Large intestine (tissue), 3 donors: ENCODE data around the gene ELMO2. TPM values are rescaled to one million over a fixed set of nuclear protein-coding genes. Genes with fewer than 3 reads are reported as not detected.

Source experiments
- DNase-seq, 2 donors: peaks; one replicate each; pipeline versions ENCODE4 v3.0.0 to v3.0.0-alpha.2; 2013
- H3K27ac ChIP-seq: one replicate; pipeline ENCODE4 v1.5.1; 2013; ENCODE audit warnings: low read length
- H3K27me3 ChIP-seq: 2 replicates; pipeline ENCODE4 v1.6.1; 2013; ENCODE audit warnings: low read length; ENCODE audit not compliant: control insufficient read depth, insufficient read depth
- H3K36me3 ChIP-seq: 2 replicates; pipeline ENCODE4 v1.6.1; 2013; ENCODE audit warnings: low read length; ENCODE audit not compliant: control insufficient read depth, insufficient read depth
- H3K4me1 ChIP-seq: one replicate; pipeline ENCODE4 v1.6.1; 2013; ENCODE audit warnings: low read length; ENCODE audit not compliant: control insufficient read depth, insufficient read depth
- H3K4me3 ChIP-seq: one replicate; pipeline ENCODE4 v1.5.1; 2013; ENCODE audit warnings: low read length
- H3K9me3 ChIP-seq: one replicate; pipeline ENCODE4 v1.6.1; 2013; ENCODE audit warnings: mild to moderate bottlenecking, low read depth, low read length, moderate library complexity; ENCODE audit not compliant: control insufficient read depth
- WGBS: methylation state at CpG from one replicate; pipeline ENCODE4 v1.1.5; 2013; ENCODE audit warnings: low lambda C conversion rate; ENCODE audit not compliant: insufficient coverage; 5-methylcytosine and 5-hydroxymethylcytosine counted together
- polyA plus RNA-seq: library from polyadenylated mRNA; unstranded; fragments of 120-200 nt; gene quantifications from one replicate; pipeline ENCODE4 v1.2.1, GENCODE V29; 2013

ELMO2 gene
- polyA plus RNA-seq, 1 donor = 40.2 TPM

DNA sequence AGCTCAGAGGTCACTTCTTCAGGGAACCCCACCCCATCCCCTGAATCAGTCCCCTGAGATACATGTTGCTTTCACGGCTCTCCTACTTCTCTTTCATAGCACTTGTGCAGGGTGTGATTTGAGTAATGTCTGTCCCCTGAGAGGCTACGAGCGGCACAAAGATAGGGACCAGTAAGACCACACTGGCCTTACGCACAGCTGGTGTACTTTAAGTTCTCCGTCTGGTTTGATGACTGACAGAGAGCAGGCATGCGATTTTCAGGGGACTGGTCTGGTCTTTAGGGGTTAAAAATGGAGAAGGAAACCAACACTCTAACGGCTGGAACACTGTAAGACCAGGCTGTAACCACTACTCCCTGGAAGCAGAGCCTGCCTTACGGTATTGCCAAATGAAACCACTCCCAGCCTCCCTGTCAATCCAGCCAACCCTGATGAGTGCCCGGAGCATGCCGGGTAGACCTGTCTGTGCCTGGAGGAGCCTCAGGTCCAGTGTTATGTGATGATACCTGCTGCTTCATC is 47.1 kb downstream of the ELMO2 start:
- no peaks in the 10 kb centered on the region for H3K9me3 ChIP-seq
- no CpG with 5 or more reads among the region's 10 CpGs for WGBS
- H3K27ac ChIP-seq = no peak overlapping the region
- peaks cover 39% of the 10 kb centered on the region for H3K36me3 ChIP-seq
- H3K4me3 ChIP-seq = no peak overlapping the region
- no peak for DNase-seq
- H3K4me1 ChIP-seq = peaks cover 18% of the 10 kb centered on the region
- no peaks in the 10 kb centered on the region for H3K27me3 ChIP-seq

DNA sequence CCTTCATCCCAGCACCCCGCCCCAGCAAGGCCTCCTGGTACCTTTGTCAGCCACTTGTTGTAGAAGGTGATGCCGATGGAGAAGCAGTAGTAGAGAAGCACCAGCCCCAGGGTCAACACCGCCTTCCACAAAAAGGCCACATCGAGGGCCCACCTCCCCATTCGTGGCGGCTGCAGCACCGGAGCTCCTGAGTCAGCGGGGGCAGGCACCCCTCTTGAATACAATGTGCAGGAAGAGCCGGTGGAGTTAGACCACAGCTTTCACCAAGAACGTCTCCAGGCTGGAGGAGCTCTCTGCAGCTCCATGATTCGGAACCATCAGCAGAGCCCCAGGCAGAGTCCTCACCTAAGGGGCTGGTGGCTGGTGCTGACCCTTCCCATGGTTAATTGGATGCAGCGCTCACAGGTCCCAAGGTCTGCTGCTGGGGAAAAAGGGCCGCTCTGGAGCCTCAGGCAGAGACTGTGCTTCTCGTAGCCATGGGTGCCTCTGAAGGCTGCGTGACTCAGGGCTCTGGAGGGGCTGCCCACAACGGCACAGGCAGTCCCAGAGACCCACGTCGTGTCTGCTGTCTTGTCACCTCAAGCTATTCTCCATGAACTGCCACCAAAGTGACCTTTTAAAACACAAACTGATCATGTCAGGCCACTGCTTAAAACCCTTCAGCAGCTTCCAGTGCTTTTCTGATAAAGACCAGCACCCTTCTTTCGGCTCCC is 47.9 kb downstream of the ELMO2 start:
- Histone ChIP-seq H3K4me1 (peaks cover 17% of the 10 kb centered on the region), H3K27me3 (no peaks in the 10 kb centered on the region), H3K36me3 (peaks cover 46% of the 10 kb centered on the region), H3K4me3 (no peak overlapping the region), H3K9me3 (no peaks in the 10 kb centered on the region), H3K27ac (no peak overlapping the region)
- WGBS = no CpG with 5 or more reads among the region's 19 CpGs
- no peak for DNase-seq

- Histone ChIP-seq H3K27me3 (no peaks in the 10 kb centered on the region), H3K36me3 (peaks cover 46% of the 10 kb centered on the region), H3K4me3 (no peak overlapping the region), H3K9me3 (no peaks in the 10 kb centered on the region), H3K4me1 (peaks cover 11% of the 10 kb centered on the region), H3K27ac (no peak overlapping the region)
- DNase-seq = no peak
- WGBS = no CpG with 5 or more reads among the region's 13 CpGs
These were observed 49.3 kb downstream of the ELMO2 start for GRCh38 chr20:46357030-46357514.

- Histone ChIP-seq H3K4me3 (no peak overlapping the region), H3K27me3 (no peaks in the 10 kb centered on the region), H3K9me3 (no peaks in the 10 kb centered on the region), H3K36me3 (peaks cover 52% of the 10 kb centered on the region), H3K4me1 (peaks cover 11% of the 10 kb centered on the region), H3K27ac (no peak overlapping the region)
- no CpG with 5 or more reads among the region's 23 CpGs for WGBS
- DNase-seq = no peak
These were observed 50.0 kb downstream of the ELMO2 start for GRCh38 chr20:46356195-46357029.

DNA sequence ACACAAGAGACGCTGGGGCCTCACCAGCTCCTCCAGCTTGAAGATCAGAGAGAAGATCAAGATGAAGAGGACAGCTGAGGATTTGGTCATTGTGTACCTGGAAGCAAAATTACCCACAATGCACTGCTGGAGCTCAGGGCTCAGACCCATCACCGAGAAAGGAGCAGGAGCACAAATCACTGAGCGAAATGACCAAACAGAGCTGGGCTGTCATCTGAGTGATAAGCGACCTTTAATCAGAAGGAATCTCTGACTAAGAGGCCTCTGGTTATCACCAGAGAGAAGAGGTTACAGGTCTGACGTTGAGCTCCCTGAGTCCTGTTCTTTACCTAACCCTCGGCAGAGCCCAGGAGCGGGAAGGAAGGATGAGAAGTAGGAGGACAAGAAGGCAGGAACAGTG is 50.6 kb downstream of the ELMO2 start:
- Histone ChIP-seq H3K36me3 (peaks cover 57% of the 10 kb centered on the region), H3K27ac (no peak overlapping the region)
- no CpG with 5 or more reads among the region's 7 CpGs for WGBS

GRCh38 chr20:46354920-46355654 is 51.3 kb downstream of the ELMO2 start:
- WGBS = no CpG with 5 or more reads among the region's 20 CpGs
- Histone ChIP-seq H3K4me3 (no peak overlapping the region), H3K27ac (no peak overlapping the region), H3K4me1 (peaks cover 13% of the 10 kb centered on the region), H3K27me3 (no peaks in the 10 kb centered on the region), H3K9me3 (no peaks in the 10 kb centered on the region), H3K36me3 (peaks cover 60% of the 10 kb centered on the region)
- DNase-seq = no peak

More for the DNA sequence above, 50.6 kb downstream of the ELMO2 start:
- DNase-seq = no peak
- Histone ChIP-seq H3K4me3 (no peak overlapping the region), H3K4me1 (peaks cover 11% of the 10 kb centered on the region), H3K27me3 (no peaks in the 10 kb centered on the region), H3K9me3 (no peaks in the 10 kb centered on the region)

DNA sequence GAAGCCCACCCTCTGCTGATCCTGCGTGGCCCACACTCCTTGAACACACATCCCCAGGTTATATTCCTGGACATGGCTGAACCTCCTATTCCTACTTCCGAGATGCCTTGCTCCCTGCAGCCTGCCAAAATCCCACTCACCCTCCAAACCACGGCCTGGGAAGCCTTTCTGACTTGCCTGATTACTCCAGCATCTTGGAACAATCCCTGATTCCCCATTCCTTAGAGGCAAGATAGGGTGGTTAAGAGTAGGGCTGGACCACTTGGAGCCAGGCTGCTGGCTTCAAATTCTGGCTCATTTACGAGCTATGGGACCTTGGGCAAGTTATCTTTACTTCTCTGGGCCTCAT is 52.2 kb downstream of the ELMO2 start:
- peaks cover 18% of the 10 kb centered on the region for H3K4me1 ChIP-seq
- H3K36me3 ChIP-seq = peaks cover 58% of the 10 kb centered on the region
- H3K9me3 ChIP-seq = no peaks in the 10 kb centered on the region
- no peak overlapping the region for H3K27ac ChIP-seq
- no peak overlapping the region for H3K4me3 ChIP-seq
- DNase-seq = no peak
- no peaks in the 10 kb centered on the region for H3K27me3 ChIP-seq
- no CpG with 5 or more reads among the region's 4 CpGs for WGBS

DNA sequence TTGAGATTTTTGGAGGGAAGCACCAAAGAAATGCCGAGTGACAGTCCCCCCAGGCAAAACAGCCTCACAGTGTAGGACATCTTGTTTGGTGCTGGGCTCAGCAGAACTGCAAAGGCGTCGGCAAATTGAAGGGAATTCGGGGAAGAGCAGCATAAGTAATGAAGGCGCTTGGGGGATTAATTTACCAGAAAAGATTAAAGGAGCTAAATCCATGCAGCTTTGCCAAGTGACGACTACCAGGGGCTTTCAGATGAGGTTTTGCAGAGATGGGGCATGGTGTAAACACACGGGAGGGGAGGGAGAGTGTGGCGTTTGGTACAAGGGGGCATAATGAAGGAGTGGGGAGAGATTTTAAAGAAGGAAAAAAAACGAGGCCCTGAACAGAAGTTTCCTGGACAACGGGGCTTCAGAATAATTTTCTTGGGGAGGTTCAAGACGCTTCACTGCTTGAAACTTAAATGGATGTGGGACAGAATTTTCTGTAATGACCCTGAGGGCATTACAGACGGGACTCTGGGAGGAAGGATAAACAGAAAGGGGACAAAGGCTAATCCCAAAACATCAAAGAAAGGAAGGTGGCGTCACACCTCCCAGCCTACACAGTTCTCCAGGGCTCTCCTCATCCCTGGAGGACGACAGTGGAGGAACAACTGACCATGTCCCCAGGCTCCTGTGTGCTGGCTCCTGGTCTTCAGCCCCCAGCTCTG is 52.8 kb downstream of the ELMO2 start:
- H3K4me3 ChIP-seq = no peak overlapping the region
- WGBS = 86% methylated on average over 4 of the region's 14 CpGs
- H3K4me1 ChIP-seq = peaks cover 19% of the 10 kb centered on the region
- no peak overlapping the region for H3K27ac ChIP-seq
- no peaks in the 10 kb centered on the region for H3K9me3 ChIP-seq
- H3K27me3 ChIP-seq = no peaks in the 10 kb centered on the region
- peaks cover 55% of the 10 kb centered on the region for H3K36me3 ChIP-seq
- no peak for DNase-seq

DNA sequence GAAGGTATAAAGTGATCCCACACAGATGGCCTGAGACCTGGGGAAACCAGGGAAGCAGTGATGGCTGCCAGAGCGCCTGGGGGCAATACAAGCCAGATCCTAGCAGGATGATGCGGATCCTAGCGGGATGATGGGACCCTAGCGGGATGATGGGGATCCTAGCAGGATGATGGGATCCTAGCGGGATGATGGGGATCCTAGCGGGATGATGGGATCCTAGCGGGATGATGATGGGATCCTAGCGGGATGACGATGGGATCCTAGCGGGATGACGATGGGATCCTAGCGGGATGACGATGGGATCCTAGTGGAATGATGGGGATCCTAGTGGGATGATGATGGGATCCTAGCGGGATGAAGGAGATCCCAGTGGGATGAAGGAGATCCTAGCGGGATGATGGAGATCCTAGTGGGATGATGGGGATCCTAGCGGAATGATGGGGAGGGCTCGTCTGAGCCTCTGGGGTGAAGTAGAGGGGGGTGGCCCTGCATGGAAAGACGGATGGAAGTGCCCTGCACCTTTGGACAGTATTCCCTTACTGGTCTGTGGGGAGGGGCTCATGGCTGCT is 54.0 kb downstream of the ELMO2 start:
- H3K27me3 ChIP-seq = no peaks in the 10 kb centered on the region
- no peak overlapping the region for H3K4me3 ChIP-seq
- 100% methylated on average over 1 of the region's 18 CpGs for WGBS
- H3K27ac ChIP-seq = no peak overlapping the region
- H3K36me3 ChIP-seq = peaks cover 52% of the 10 kb centered on the region
- DNase-seq = no peak
- no peaks in the 10 kb centered on the region for H3K9me3 ChIP-seq
- H3K4me1 ChIP-seq = peaks cover 20% of the 10 kb centered on the region
